ENCODE data around the gene TRIM41.
"Not testable (repeated sequence)": the region's sequence is repeated elsewhere in the genome, so short reads cannot be mapped to it uniquely, and the experiment has no call there.

The TRIM41 gene

GRCh38 chr5:181212080-181212479 is 11.0 kb upstream of the TRIM41 start:
- no peak for DNase-seq

GRCh38 chr5:181212934-181213333 is 10.1 kb upstream of the TRIM41 start:
- no peak for DNase-seq

GRCh38 chr5:181214249-181214648 is 8.8 kb upstream of the TRIM41 start:
- DNase-seq: not testable (repeated sequence)

GRCh38 chr5:181215997-181216989 is 6.8 kb upstream of the TRIM41 start:
- DNase-seq: no peak

- no peak for DNase-seq
Measured at GRCh38 chr5:181217111-181217802, 5.8 kb upstream of the TRIM41 start.

GRCh38 chr5:181217803-181218062 is 5.3 kb upstream of the TRIM41 start:
- DNase-seq: no peak

- no peak for DNase-seq
Measured at GRCh38 chr5:181218795-181219124, 4.3 kb upstream of the TRIM41 start.

GRCh38 chr5:181219262-181220177 is 3.6 kb upstream of the TRIM41 start:
- no peak for DNase-seq

GRCh38 chr5:181220178-181220515 is 2.9 kb upstream of the TRIM41 start:
- DNase-seq: no peak

- no peak for DNase-seq
Measured at GRCh38 chr5:181221105-181221791, 1.8 kb upstream of the TRIM41 start.

- no peak for DNase-seq
Measured at GRCh38 chr5:181221792-181222629, 1.1 kb upstream of the TRIM41 start.

- DNase-seq: no peak
Measured at GRCh38 chr5:181222630-181223057, 437 bp upstream of the TRIM41 start.

GRCh38 chr5:181223729-181224389 is 778 bp downstream of the TRIM41 start:
- DNase-seq: no peak

GRCh38 chr5:181224390-181225229 is 1.5 kb downstream of the TRIM41 start:
- DNase-seq: no peak

- no peak for DNase-seq
Measured at GRCh38 chr5:181229996-181230395, 6.9 kb downstream of the TRIM41 start.

- DNase-seq: no peak
Measured at GRCh38 chr5:181230551-181230950, 7.5 kb downstream of the TRIM41 start.

GRCh38 chr5:181231432-181231831 is 8.4 kb downstream of the TRIM41 start:
- no peak for DNase-seq

GRCh38 chr5:181232593-181232992 is 9.5 kb downstream of the TRIM41 start:
- no peak for DNase-seq

- DNase-seq: no peak
Measured at GRCh38 chr5:181233088-181233800, 10.2 kb downstream of the TRIM41 start.
